Body of pancreas (tissue), 4 donors: ENCODE results near the gene POLRMT.

Experiments used
- CTCF ChIP-seq, 7 experiments: fragments of 450-650 bp in 4 of 7; fragments of 200-600 bp in 3 of 7; sonication (generic) in 3 of 7; IDR thresholded peaks; one replicate each; pipeline ENCODE4 v1.5.1; 2016 to 2019; ENCODE audit warnings: antibody characterized with exemption in 7 of 7
- POLR2A ChIP-seq, 3 donors: fragments of 450-650 bp; IDR thresholded peaks; one replicate each; pipeline ENCODE4 v1.6.1; 2016; ENCODE audit warnings: antibody characterized with exemption in 3 of 3, mild to moderate bottlenecking in 2 of 3

GRCh38 chr19:595326-596262, 37.7 kb downstream of the POLRMT start:
- TF ChIP-seq CTCF (IDR thresholded peaks at IDR 0.05) (no peak), POLR2A (IDR thresholded peaks at IDR 0.05) (no peak)
